ENCODE results near the gene ATPAF1.

ATPAF1 gene

GRCh38 chr1:46599059-46599970 is 68.8 kb downstream of the ATPAF1 start:
- Histone ChIP-seq H3K27me3 (ENCODE audit: insufficient read depth, low read length) (no peaks in the 10 kb centered on the region), H3K36me3 (ENCODE audit: insufficient read depth, low read length) (no peaks in the 10 kb centered on the region), H3K9me3 (ENCODE audit: low read length) (no peaks in the 10 kb centered on the region), H3K9ac (ENCODE audit: low read length) (no peak overlapping the region), H3F3A (ENCODE audit: insufficient read depth, low read length) (no peaks in the 10 kb centered on the region), H3K27ac (ENCODE audit: low read depth, low read length, poor library complexity, severe bottlenecking) (no peak overlapping the region), H3K4me3 (ENCODE audit: low read depth, low read length, poor library complexity, severe bottlenecking) (no peak overlapping the region), H2AFZ (ENCODE audit: low read length) (no peak overlapping the region), H3K4me2 (ENCODE audit: low read length) (no peak overlapping the region), H3K9me2 (ENCODE audit: low read depth, low read length) (no peaks in the 10 kb centered on the region), H3K4me1 (ENCODE audit: insufficient read depth, low read length, severe bottlenecking) (peaks cover 10% of the 10 kb centered on the region), H3K79me2 (ENCODE audit: insufficient read depth, low read length) (no peaks in the 10 kb centered on the region), H4K20me1 (ENCODE audit: insufficient read depth, low read length) (no peaks in the 10 kb centered on the region)
- TF ChIP-seq EZH2 (IDR thresholded peaks at IDR 0.05; ENCODE audit: borderline replicate concordance, low read length) (no peak), CTCF (IDR thresholded peaks at IDR 0.05; ENCODE audit: low read length) (no peak)

- no peaks in the 10 kb centered on the region for H3K27me3 ChIP-seq (ENCODE audit: insufficient read depth, low read length)
- H3K4me3 ChIP-seq (ENCODE audit: low read depth, low read length, poor library complexity, severe bottlenecking), result no peak overlapping the region
- H4K20me1 ChIP-seq (ENCODE audit: insufficient read depth, low read length), result no peaks in the 10 kb centered on the region
- H2AFZ ChIP-seq (ENCODE audit: low read length), result no peak overlapping the region
- no peaks in the 10 kb centered on the region for H3K4me1 ChIP-seq (ENCODE audit: insufficient read depth, low read length, severe bottlenecking)
- TF ChIP-seq EZH2 (IDR thresholded peaks at IDR 0.05; ENCODE audit: borderline replicate concordance, low read length) (no peak), CTCF (IDR thresholded peaks at IDR 0.05; ENCODE audit: low read length) (no peak)
- H3K9me2 ChIP-seq (ENCODE audit: low read depth, low read length), result no peaks in the 10 kb centered on the region
- H3F3A ChIP-seq (ENCODE audit: insufficient read depth, low read length), result no peaks in the 10 kb centered on the region
- no peaks in the 10 kb centered on the region for H3K79me2 ChIP-seq (ENCODE audit: insufficient read depth, low read length)
- H3K9ac ChIP-seq (ENCODE audit: low read length), result no peak overlapping the region
- H3K9me3 ChIP-seq (ENCODE audit: low read length), result no peaks in the 10 kb centered on the region
- H3K36me3 ChIP-seq (ENCODE audit: insufficient read depth, low read length), result peaks cover 15% of the 10 kb centered on the region
- no peak overlapping the region for H3K4me2 ChIP-seq (ENCODE audit: low read length)
- H3K27ac ChIP-seq (ENCODE audit: low read depth, low read length, poor library complexity, severe bottlenecking), result no peak overlapping the region
These were observed 71.3 kb downstream of the ATPAF1 start for GRCh38 chr1:46596846-46597245.

GRCh38 chr1:46596036-46596435 is 72.1 kb downstream of the ATPAF1 start:
- Histone ChIP-seq H3K27me3 (ENCODE audit: insufficient read depth, low read length) (no peaks in the 10 kb centered on the region), H3F3A (ENCODE audit: insufficient read depth, low read length) (no peaks in the 10 kb centered on the region), H2AFZ (ENCODE audit: low read length) (no peak overlapping the region), H3K36me3 (ENCODE audit: insufficient read depth, low read length) (peaks cover 24% of the 10 kb centered on the region), H3K9ac (ENCODE audit: low read length) (no peak overlapping the region), H3K4me3 (ENCODE audit: low read depth, low read length, poor library complexity, severe bottlenecking) (no peak overlapping the region), H3K27ac (ENCODE audit: low read depth, low read length, poor library complexity, severe bottlenecking) (no peak overlapping the region), H3K9me2 (ENCODE audit: low read depth, low read length) (no peaks in the 10 kb centered on the region), H3K9me3 (ENCODE audit: low read length) (no peaks in the 10 kb centered on the region), H4K20me1 (ENCODE audit: insufficient read depth, low read length) (no peaks in the 10 kb centered on the region), H3K4me2 (ENCODE audit: low read length) (no peak overlapping the region), H3K79me2 (ENCODE audit: insufficient read depth, low read length) (no peaks in the 10 kb centered on the region), H3K4me1 (ENCODE audit: insufficient read depth, low read length, severe bottlenecking) (no peaks in the 10 kb centered on the region)
- TF ChIP-seq EZH2 (IDR thresholded peaks at IDR 0.05; ENCODE audit: borderline replicate concordance, low read length), result no peak
- no peak for TF ChIP-seq CTCF (IDR thresholded peaks at IDR 0.05; ENCODE audit: low read length)
